Activated CD8-positive, alpha-beta T cell treated with anti-CD3 and anti-CD28 coated beads, Interleukin-2, amount 10 ng/mL, durations not matched to agents 7 days and 5 days (primary cell): Measurements from ENCODE around the gene RACGAP1. TPM values are rescaled to one million over a fixed set of nuclear protein-coding genes. Genes with fewer than 3 reads are reported as not detected.

Experiments
- ATAC-seq: fragments of 150-1000 bp; cut with Tn5 transposase; one replicate; pipeline ENCODE4 v1.10.0; 2021; ENCODE audit warnings: moderate library complexity
- CTCF ChIA-PET: fragments of 350-600 bp; sonication (Branson Sonifier 250); formaldehyde crosslinking; loops from one replicate; lab custom pipeline; 2021; ENCODE audit warnings: antibody characterized with exemption; lab: Charles Lee
- POLR2A ChIA-PET: fragments of 350-600 bp; sonication (Branson Sonifier 250); formaldehyde crosslinking; loops from one replicate; lab custom pipeline; 2021; ENCODE audit warnings: antibody characterized with exemption; lab: Charles Lee
- DNase-seq: peaks from one replicate; pipeline ENCODE4 v3.0.0-alpha.2; 2020
- H3K27ac Mint-ChIP-seq: one replicate; pipeline ENCODE4 v1.8.0; 2021; ENCODE audit warnings: mild to moderate bottlenecking, mixed read lengths
- H3K27me3 Mint-ChIP-seq: one replicate; pipeline ENCODE4 v1.8.0; 2021; ENCODE audit warnings: low read depth, mixed read lengths
- H3K36me3 Mint-ChIP-seq: one replicate; pipeline ENCODE4 v1.8.0; 2021; ENCODE audit warnings: low read depth, mixed read lengths
- H3K4me1 Mint-ChIP-seq: one replicate; pipeline ENCODE4 v1.8.0; 2021; ENCODE audit warnings: low read depth, mixed read lengths
- H3K4me3 Mint-ChIP-seq: one replicate; pipeline ENCODE4 v1.8.0; 2021; ENCODE audit warnings: mild to moderate bottlenecking, mixed read lengths
- H3K9me3 Mint-ChIP-seq: one replicate; pipeline ENCODE4 v1.8.0; 2022; ENCODE audit warnings: mixed read lengths; ENCODE audit not compliant: insufficient read depth
- total RNA-seq, 2 experiments: library from RNA; stranded (reverse); gene quantifications; one replicate each; pipeline ENCODE4 v1.2.3, GENCODE V29; 2021

Gene RACGAP1
- total RNA-seq, 2 experiments from 2014 or later, result 185 to 200 TPM

DNA sequence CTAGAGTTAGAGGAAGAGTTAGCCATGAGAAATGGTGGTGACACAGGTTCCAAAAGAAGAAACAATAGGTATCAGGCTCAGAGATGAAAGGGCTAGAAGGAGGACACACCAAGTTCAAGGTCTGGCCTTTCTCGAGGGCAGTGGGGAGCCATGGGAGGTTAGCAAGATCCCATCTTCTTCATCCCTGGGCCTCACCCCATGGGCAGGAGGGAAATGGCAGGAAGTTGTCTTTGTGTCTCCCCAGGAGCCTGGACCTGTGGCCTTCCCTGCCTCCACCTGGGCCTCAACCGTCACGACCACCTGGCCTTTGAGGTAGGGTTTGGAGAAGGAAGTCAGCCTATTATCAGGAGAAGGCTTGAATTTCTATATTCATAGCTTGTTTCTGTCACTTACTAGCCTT, 80.6 kb downstream of the RACGAP1 start:
- Mint-ChIP-seq H3K9me3 (no peaks in the 10 kb centered on the region), H3K4me1 (peaks cover 24% of the 10 kb centered on the region), H3K4me3 (peak overlapping the region; percentile 70), H3K27ac (peak overlapping the region; percentile 92), H3K27me3 (no peaks in the 10 kb centered on the region), H3K36me3 (no peaks in the 10 kb centered on the region)
- CTCF ChIA-PET, result interaction anchor here (0.8 to 4.6 kb wide), 28 partner anchors 9 to 203 kb away, joined by 3 to 103 read pairs (median 10); partner anchors contain the start of genes COX14, RACGAP1 and TMBIM6
- DNase-seq (no peak), ATAC-seq (no peak)
- POLR2A ChIA-PET, result interaction anchor here (0.6 to 1.6 kb wide), 3 partner anchors 203 to 884 kb away, joined by 3 to 5 read pairs (median 3); partner anchors contain the start of genes KMT2D and TMBIM6

GRCh38 chr12:49944046-49944445, 81.2 kb downstream of the RACGAP1 start:
- no peak for DNase-seq
- ChIA-PET CTCF (interaction anchor here (1.2 to 4.9 kb wide), 3 partner anchors 13 to 76 kb away, joined by 3 to 23 read pairs (median 5); no protein-coding TSS in a partner anchor), POLR2A (no interaction called here)
- no peak overlapping the region for H3K27ac Mint-ChIP-seq
- no peak for ATAC-seq
- H3K27me3 Mint-ChIP-seq, result no peaks in the 10 kb centered on the region
- no peaks in the 10 kb centered on the region for H3K9me3 Mint-ChIP-seq
- no peaks in the 10 kb centered on the region for H3K36me3 Mint-ChIP-seq
- H3K4me3 Mint-ChIP-seq, result no peak overlapping the region
- H3K4me1 Mint-ChIP-seq, result peaks cover 24% of the 10 kb centered on the region

GRCh38 chr12:49943625-49943960, 81.7 kb downstream of the RACGAP1 start:
- Mint-ChIP-seq H3K27me3 (no peaks in the 10 kb centered on the region), H3K4me1 (peaks cover 24% of the 10 kb centered on the region)

GRCh38 chr12:49942921-49943624, 82.2 kb downstream of the RACGAP1 start:
- Mint-ChIP-seq H3K27ac (no peak overlapping the region), H3K36me3 (no peaks in the 10 kb centered on the region), H3K27me3 (peaks cover 2% of the 10 kb centered on the region), H3K4me1 (peaks cover 24% of the 10 kb centered on the region), H3K4me3 (no peak overlapping the region), H3K9me3 (no peaks in the 10 kb centered on the region)
- CTCF ChIA-PET, result interaction anchor here (0.7 to 4.9 kb wide), 4 partner anchors 12 to 76 kb away, joined by 3 to 23 read pairs (median 4); no protein-coding TSS in a partner anchor
- DNase-seq, result no peak
- POLR2A ChIA-PET, result no interaction called here
- no peak for ATAC-seq

More at GRCh38 chr12:49943625-49943960, 81.7 kb downstream of the RACGAP1 start:
- Mint-ChIP-seq H3K27ac (no peak overlapping the region), H3K36me3 (no peaks in the 10 kb centered on the region), H3K9me3 (no peaks in the 10 kb centered on the region), H3K4me3 (no peak overlapping the region)
- DNase-seq (no peak), ATAC-seq (no peak)
- ChIA-PET POLR2A (no interaction called here), CTCF (interaction anchor here (0.7 to 4.9 kb wide), 4 partner anchors 12 to 76 kb away, joined by 3 to 23 read pairs (median 4); no protein-coding TSS in a partner anchor)

DNA sequence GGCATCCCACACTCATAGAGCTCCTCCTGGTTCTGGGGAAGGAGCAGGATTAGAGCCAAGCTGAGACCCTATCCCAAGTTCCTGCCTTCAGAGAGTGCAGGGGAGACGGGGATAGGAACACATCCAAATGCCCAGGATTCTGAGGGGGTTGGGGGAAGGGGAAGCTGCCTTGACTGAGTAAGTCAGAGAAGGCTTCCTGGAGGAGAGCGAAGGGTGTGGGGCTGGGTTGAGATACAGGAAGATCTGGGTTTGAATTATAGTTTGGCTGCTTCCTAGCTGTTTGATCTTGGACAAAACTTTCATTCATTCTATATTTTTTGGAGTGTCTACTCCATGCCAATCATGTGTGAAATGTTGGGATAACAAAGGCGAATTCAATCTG, 82.8 kb downstream of the RACGAP1 start:
- ChIA-PET POLR2A (no interaction called here), CTCF (interaction anchor here (2.0 to 4.9 kb wide), 2 partner anchors 11 to 24 kb away, joined by 5 to 23 read pairs; no protein-coding TSS in a partner anchor)
- Mint-ChIP-seq H3K27ac (no peak overlapping the region), H3K36me3 (no peaks in the 10 kb centered on the region), H3K4me3 (no peak overlapping the region), H3K4me1 (peaks cover 24% of the 10 kb centered on the region), H3K27me3 (peaks cover 2% of the 10 kb centered on the region), H3K9me3 (no peaks in the 10 kb centered on the region)
- DNase-seq (no peak), ATAC-seq (no peak)

GRCh38 chr12:49941556-49942511, 83.5 kb downstream of the RACGAP1 start:
- no peaks in the 10 kb centered on the region for H3K9me3 Mint-ChIP-seq
- no peak overlapping the region for H3K4me3 Mint-ChIP-seq
- DNase-seq, result no peak
- peaks cover 24% of the 10 kb centered on the region for H3K4me1 Mint-ChIP-seq
- CTCF ChIA-PET, result interaction anchor here (2.0 to 4.9 kb wide), 2 partner anchors 11 to 25 kb away, joined by 5 to 23 read pairs; no protein-coding TSS in a partner anchor
- H3K27ac Mint-ChIP-seq, result no peak overlapping the region
- H3K36me3 Mint-ChIP-seq, result no peaks in the 10 kb centered on the region
- no peak for ATAC-seq
- POLR2A ChIA-PET, result interaction anchor here (0.6 kb wide), 1 partner anchor 16 kb away, joined by 3 read pairs; no protein-coding TSS in a partner anchor
- peaks cover 2% of the 10 kb centered on the region for H3K27me3 Mint-ChIP-seq

DNA sequence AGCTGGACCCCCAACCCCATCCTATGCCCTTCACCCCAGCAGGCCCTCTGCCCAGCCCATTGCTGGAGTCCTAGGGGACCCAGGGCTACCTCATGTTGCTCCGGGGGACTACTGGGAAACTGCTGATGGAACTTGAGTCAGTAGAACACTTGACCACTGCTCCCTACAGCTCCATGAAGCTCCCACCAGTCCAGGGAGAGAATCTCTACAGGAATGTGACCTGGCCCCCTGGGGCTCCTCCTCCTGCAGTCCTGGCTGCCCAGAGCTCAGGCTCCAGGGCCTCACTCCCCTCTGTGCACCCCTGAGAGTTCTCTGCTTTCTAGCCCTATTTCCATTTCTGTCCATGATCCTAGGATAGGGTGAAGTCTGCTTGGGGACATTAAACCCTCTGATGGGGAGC, 85.6 kb downstream of the RACGAP1 start:
- ChIA-PET CTCF (interaction anchor here (1.5 to 4.9 kb wide), 2 partner anchors 12 to 27 kb away, joined by 3 to 23 read pairs; no protein-coding TSS in a partner anchor), POLR2A (no interaction called here)
- no peak overlapping the region for H3K4me3 Mint-ChIP-seq
- peaks cover 8% of the 10 kb centered on the region for H3K27me3 Mint-ChIP-seq
- no peak overlapping the region for H3K27ac Mint-ChIP-seq
- no peaks in the 10 kb centered on the region for H3K9me3 Mint-ChIP-seq
- DNase-seq, result no peak
- no peaks in the 10 kb centered on the region for H3K36me3 Mint-ChIP-seq
- H3K4me1 Mint-ChIP-seq, result peaks cover 10% of the 10 kb centered on the region
- no peak for ATAC-seq

DNA sequence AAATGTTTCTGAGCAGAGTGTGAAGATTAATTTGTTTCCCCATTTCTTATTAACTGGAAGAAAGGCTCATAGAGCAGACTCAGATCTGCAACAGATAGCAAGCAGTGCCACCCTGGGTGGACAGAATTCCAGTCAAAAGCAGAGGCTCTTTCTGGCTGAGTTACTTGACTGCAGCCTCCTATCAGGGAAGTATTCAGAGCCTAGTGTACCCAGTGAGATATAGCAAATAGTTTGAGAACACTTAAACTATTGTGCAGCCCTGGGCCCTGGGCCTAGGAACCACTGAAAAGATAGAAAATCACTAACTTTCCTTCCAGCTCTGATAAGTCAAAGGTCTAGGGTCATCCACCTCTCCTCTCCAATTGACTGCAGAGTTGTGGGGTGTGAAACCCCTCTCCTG, 86.0 kb downstream of the RACGAP1 start:
- no peaks in the 10 kb centered on the region for H3K9me3 Mint-ChIP-seq
- POLR2A ChIA-PET, result no interaction called here
- CTCF ChIA-PET, result interaction anchor here (1.5 to 4.9 kb wide), 2 partner anchors 11 to 27 kb away, joined by 3 to 23 read pairs; no protein-coding TSS in a partner anchor

More for the DNA sequence above, 86.0 kb downstream of the RACGAP1 start:
- no peak overlapping the region for H3K27ac Mint-ChIP-seq
- peaks cover 10% of the 10 kb centered on the region for H3K4me1 Mint-ChIP-seq
- no peak for ATAC-seq
- peaks cover 11% of the 10 kb centered on the region for H3K27me3 Mint-ChIP-seq
- H3K4me3 Mint-ChIP-seq, result no peak overlapping the region
- H3K36me3 Mint-ChIP-seq, result no peaks in the 10 kb centered on the region
- no peak for DNase-seq

Other genes with a start within 250 kb of the RACGAP1 start
- gene NCKAP5L, start 197.1 kb downstream of the RACGAP1 start, total RNA-seq, result 1 to 10 TPM; 7.2 to 7.7 TPM
- 1 to 10 TPM; 7.3 to 7.4 TPM for gene BCDIN3D, start 182.4 kb downstream of the RACGAP1 start, total RNA-seq
- gene FAIM2, start 121.6 kb downstream of the RACGAP1 start, total RNA-seq, result under 1 TPM; 0.23 to 0.55 TPM
- not detected for gene AQP2, start 74.8 kb downstream of the RACGAP1 start, total RNA-seq
- gene AQP5, start 63.6 kb downstream of the RACGAP1 start, total RNA-seq, result not detected
- not detected for gene AQP6, start 52.5 kb downstream of the RACGAP1 start, total RNA-seq
- 10 to 100 TPM; 25.4 to 27.9 TPM for gene ASIC1, start 32.1 kb upstream of the RACGAP1 start, total RNA-seq
- 10 to 100 TPM; 72.3 to 78.1 TPM for gene SMARCD1, start 59.8 kb upstream of the RACGAP1 start, total RNA-seq
- under 1 TPM; 0.23 to 0.82 TPM for gene GPD1, start 78.5 kb upstream of the RACGAP1 start, total RNA-seq
- 10 to 100 TPM; 50.0 to 51.6 TPM for gene COX14, start 86.7 kb upstream of the RACGAP1 start, total RNA-seq
- gene CERS5, start 141.9 kb upstream of the RACGAP1 start, total RNA-seq, result 10 to 100 TPM; 38.7 to 40.6 TPM